C1 segment of cervical spinal cord (tissue), 14 donors: Measurements from ENCODE around the gene FANCL.
"Not testable (repeated sequence)": the region's sequence is repeated elsewhere in the genome, so short reads cannot be mapped to it uniquely, and the experiment has no call there.

ENCODE experiments used
- DNase-seq, 14 donors: peaks; one replicate each; lab custom pipeline; 2025; lab: John Stamatoyannopoulos, UW

FANCL gene

GRCh38 chr2:58240670-58241545 is at the start of gene FANCL:
Gene FANCL (minus strand): TSS chr2:58241325. CDS start chr2:58241313, 12 bp downstream.
- peak; percentile 27 to 93 (median 83) for DNase-seq

- no peak for DNase-seq
These were observed 47.9 kb upstream of the FANCL start for GRCh38 chr2:58289029-58289428.

- DNase-seq: no peak
These were observed 42.8 kb upstream of the FANCL start for GRCh38 chr2:58283931-58284330.

GRCh38 chr2:58275144-58275543 is 34.0 kb upstream of the FANCL start:
- not testable (repeated sequence) for DNase-seq

- peak in 4 of 14 donors; percentile 0 to 16 (median 4) for DNase-seq
These were observed 30.7 kb upstream of the FANCL start for GRCh38 chr2:58271826-58272225.

- no peak for DNase-seq
These were observed 27.6 kb upstream of the FANCL start for GRCh38 chr2:58268685-58269084.

GRCh38 chr2:58266211-58266610 is 25.1 kb upstream of the FANCL start:
- DNase-seq: no peak

- DNase-seq: no peak
These were observed 20.1 kb upstream of the FANCL start for GRCh38 chr2:58261209-58261608.

GRCh38 chr2:58258456-58258855 is 17.3 kb upstream of the FANCL start:
- not testable (repeated sequence) for DNase-seq

GRCh38 chr2:58251331-58252201 is 10.4 kb upstream of the FANCL start:
- DNase-seq: not testable (repeated sequence)

- DNase-seq: no peak
These were observed 380 bp upstream of the FANCL start for GRCh38 chr2:58241546-58241864.

GRCh38 chr2:58239243-58239925 is 1.7 kb downstream of the FANCL start:
- no peak for DNase-seq

- DNase-seq: no peak
These were observed 3.4 kb downstream of the FANCL start for GRCh38 chr2:58237741-58238140.

GRCh38 chr2:58235984-58236383 is 5.1 kb downstream of the FANCL start:
- DNase-seq: no peak

GRCh38 chr2:58235170-58235569 is 6.0 kb downstream of the FANCL start:
- DNase-seq: no peak

- no peak for DNase-seq
These were observed 12.8 kb downstream of the FANCL start for GRCh38 chr2:58228299-58228698.

GRCh38 chr2:58227171-58227917 is 13.8 kb downstream of the FANCL start:
- DNase-seq: peak in 1 of 14 donors; percentile 5

GRCh38 chr2:58221909-58222308 is 19.2 kb downstream of the FANCL start:
- no peak for DNase-seq

- no peak for DNase-seq
These were observed 25.7 kb downstream of the FANCL start for GRCh38 chr2:58215429-58215828.

GRCh38 chr2:58210951-58211568 is 30.1 kb downstream of the FANCL start:
- not testable (repeated sequence) for DNase-seq

GRCh38 chr2:58207189-58207588 is 33.9 kb downstream of the FANCL start:
- no peak for DNase-seq
